ENCODE results near the gene CCDC85B. TPM values are rescaled to one million over a fixed set of nuclear protein-coding genes. Genes with fewer than 3 reads are reported as not detected.

CCDC85B gene
- total and polyA plus RNA-seq, 2 of the 13 experiments (the other 11 are each of a cell fraction or from before 2014, with no cell fraction given) = 8.2 to 19.5 TPM

GRCh38 chr11:65844231-65844872, 46.1 kb upstream of the CCDC85B start (continued):
- no peak for TF ChIP-seq SOX6 (IDR thresholded peaks at IDR 0.05)
- peak; percentile 34 for TF ChIP-seq SOX6 (CRISPR knock-in tag; IDR thresholded peaks at IDR 0.05)
- TF ChIP-seq ZNF512B (CRISPR knock-in tag; IDR thresholded peaks at IDR 0.05; ENCODE audit: borderline replicate concordance) = no peak
- TF ChIP-seq ZNF235 (CRISPR knock-in tag; IDR thresholded peaks at IDR 0.05; ENCODE audit: borderline replicate concordance) = no peak
- TF ChIP-seq CHD2 (IDR thresholded peaks at IDR 0.05; ENCODE audit: low read depth, low read length) = no peak
- no peak for TF ChIP-seq SRSF9 (IDR thresholded peaks at IDR 0.05; ENCODE audit: borderline replicate concordance, insufficient read depth, low read depth, low read length, poor library complexity, severe bottlenecking)
- TF ChIP-seq SUZ12 (IDR thresholded peaks at IDR 0.05; ENCODE audit: low read depth, low read length) = no peak
- TF ChIP-seq, protein P1, sequence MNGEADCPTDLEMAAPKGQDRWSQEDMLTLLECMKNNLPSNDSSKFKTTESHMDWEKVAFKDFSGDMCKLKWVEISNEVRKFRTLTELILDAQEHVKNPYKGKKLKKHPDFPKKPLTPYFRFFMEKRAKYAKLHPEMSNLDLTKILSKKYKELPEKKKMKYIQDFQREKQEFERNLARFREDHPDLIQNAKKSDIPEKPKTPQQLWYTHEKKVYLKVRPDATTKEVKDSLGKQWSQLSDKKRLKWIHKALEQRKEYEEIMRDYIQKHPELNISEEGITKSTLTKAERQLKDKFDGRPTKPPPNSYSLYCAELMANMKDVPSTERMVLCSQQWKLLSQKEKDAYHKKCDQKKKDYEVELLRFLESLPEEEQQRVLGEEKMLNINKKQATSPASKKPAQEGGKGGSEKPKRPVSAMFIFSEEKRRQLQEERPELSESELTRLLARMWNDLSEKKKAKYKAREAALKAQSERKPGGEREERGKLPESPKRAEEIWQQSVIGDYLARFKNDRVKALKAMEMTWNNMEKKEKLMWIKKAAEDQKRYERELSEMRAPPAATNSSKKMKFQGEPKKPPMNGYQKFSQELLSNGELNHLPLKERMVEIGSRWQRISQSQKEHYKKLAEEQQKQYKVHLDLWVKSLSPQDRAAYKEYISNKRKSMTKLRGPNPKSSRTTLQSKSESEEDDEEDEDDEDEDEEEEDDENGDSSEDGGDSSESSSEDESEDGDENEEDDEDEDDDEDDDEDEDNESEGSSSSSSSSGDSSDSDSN (CRISPR knock-in tag; IDR thresholded peaks at IDR 0.05) = no peak
- no peak for TF ChIP-seq SYNCRIP (IDR thresholded peaks at IDR 0.05; ENCODE audit: insufficient read depth, low read depth, low read length)
- TF ChIP-seq ZFP1 (CRISPR knock-in tag; IDR thresholded peaks at IDR 0.05) = no peak
- no peak for TF ChIP-seq ZBTB1 (CRISPR knock-in tag; IDR thresholded peaks at IDR 0.05; ENCODE audit: borderline replicate concordance)
- TF ChIP-seq SALL2 (CRISPR knock-in tag; IDR thresholded peaks at IDR 0.05) = no peak
- no peak for TF ChIP-seq NR3C1 (CRISPR knock-in tag; IDR thresholded peaks at IDR 0.05)
- TF ChIP-seq AKNA (CRISPR knock-in tag; IDR thresholded peaks at IDR 0.05; ENCODE audit: borderline replicate concordance) = no peak
- peak; percentile 24; the same call in 1 of the 2 replicates for TF ChIP-seq FOXP4 (CRISPR knock-in tag; IDR thresholded peaks at IDR 0.05)
- no peak for TF ChIP-seq FOXC1 (CRISPR knock-in tag; IDR thresholded peaks at IDR 0.05; ENCODE audit: borderline replicate concordance)
- TF ChIP-seq PHF5A (CRISPR knock-in tag; IDR thresholded peaks at IDR 0.05; ENCODE audit: low read depth, unreplicated experiment) = no peak
- TF ChIP-seq ZNF547 (CRISPR knock-in tag; IDR thresholded peaks at IDR 0.05) = no peak

All from HepG2 (cell line).